Fibroblast of mammary gland (primary cell): ENCODE data around the gene CCDC80.
A peak's percentile ranks its signal among the peaks of the same experiment; 100 is the strongest.

Source experiments
- DNase-seq: peaks from one replicate; pipeline ENCODE4 v3.0.0-alpha.2; 2010; ENCODE audit warnings: low read depth
- H3K4me3 ChIP-seq: 2 replicates; pipeline ENCODE4 v1.5.1; 2011; ENCODE audit warnings: low read depth, mild to moderate bottlenecking, low read length, moderate library complexity; ENCODE audit not compliant: control insufficient read depth
- TF ChIP-seq, protein P1 (sequence below): conservative IDR thresholded peaks from 2 replicates; pipeline ENCODE4 v1.5.1; 2011; ENCODE audit warnings: low read depth, low read length, inconsistent platforms; ENCODE audit not compliant: control insufficient read depth, insufficient read depth

CCDC80 gene, protein sequence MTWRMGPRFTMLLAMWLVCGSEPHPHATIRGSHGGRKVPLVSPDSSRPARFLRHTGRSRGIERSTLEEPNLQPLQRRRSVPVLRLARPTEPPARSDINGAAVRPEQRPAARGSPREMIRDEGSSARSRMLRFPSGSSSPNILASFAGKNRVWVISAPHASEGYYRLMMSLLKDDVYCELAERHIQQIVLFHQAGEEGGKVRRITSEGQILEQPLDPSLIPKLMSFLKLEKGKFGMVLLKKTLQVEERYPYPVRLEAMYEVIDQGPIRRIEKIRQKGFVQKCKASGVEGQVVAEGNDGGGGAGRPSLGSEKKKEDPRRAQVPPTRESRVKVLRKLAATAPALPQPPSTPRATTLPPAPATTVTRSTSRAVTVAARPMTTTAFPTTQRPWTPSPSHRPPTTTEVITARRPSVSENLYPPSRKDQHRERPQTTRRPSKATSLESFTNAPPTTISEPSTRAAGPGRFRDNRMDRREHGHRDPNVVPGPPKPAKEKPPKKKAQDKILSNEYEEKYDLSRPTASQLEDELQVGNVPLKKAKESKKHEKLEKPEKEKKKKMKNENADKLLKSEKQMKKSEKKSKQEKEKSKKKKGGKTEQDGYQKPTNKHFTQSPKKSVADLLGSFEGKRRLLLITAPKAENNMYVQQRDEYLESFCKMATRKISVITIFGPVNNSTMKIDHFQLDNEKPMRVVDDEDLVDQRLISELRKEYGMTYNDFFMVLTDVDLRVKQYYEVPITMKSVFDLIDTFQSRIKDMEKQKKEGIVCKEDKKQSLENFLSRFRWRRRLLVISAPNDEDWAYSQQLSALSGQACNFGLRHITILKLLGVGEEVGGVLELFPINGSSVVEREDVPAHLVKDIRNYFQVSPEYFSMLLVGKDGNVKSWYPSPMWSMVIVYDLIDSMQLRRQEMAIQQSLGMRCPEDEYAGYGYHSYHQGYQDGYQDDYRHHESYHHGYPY

DNA sequence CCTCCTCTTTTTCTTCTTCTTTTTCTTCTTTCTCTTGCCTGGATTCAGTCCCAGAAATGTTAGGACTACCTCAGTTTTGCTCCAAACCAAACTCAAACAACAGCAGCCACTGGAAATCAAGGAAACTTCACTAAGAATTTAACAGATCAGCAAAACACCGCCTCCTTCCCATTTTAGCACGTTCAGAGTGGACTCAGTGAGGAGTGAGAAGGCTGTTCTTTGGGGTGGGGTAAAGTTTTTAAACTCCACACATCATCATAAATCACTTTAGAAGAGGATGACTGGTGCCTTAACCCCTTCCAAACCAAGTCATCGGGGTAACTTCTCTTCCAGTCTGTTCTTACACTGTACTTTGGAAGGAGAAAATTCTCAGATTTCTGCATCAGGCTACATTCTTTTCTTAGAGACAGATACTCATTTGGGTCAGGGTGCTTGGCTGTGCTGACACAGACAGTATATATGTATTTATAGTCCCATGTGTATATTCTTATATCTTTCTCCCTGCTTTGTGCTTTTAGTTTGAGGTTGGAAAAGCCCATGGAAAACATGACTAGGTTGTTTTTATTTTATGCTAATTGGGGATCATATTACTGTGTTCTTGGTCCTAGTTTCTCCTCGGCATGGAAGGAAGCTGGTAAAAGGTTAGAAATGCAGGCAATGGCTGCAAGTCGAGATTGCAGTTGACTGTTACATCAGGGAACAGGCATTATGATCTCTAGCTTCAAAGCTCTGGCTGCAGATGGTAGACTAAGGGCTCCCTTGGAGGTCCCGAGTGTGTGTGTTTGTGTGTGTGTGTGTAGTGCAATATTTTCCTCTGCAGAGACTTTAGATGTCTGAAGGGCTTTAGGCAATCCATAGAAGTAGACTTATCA, at the start of gene CCDC80:
Gene CCDC80, minus strand, starts transcription at position 214 of the 872 bp plus-strand sequence. CDS start 1,238 bp downstream, outside the sequence.
- peak; percentile 97 for DNase-seq
- TF ChIP-seq, protein P1, sequence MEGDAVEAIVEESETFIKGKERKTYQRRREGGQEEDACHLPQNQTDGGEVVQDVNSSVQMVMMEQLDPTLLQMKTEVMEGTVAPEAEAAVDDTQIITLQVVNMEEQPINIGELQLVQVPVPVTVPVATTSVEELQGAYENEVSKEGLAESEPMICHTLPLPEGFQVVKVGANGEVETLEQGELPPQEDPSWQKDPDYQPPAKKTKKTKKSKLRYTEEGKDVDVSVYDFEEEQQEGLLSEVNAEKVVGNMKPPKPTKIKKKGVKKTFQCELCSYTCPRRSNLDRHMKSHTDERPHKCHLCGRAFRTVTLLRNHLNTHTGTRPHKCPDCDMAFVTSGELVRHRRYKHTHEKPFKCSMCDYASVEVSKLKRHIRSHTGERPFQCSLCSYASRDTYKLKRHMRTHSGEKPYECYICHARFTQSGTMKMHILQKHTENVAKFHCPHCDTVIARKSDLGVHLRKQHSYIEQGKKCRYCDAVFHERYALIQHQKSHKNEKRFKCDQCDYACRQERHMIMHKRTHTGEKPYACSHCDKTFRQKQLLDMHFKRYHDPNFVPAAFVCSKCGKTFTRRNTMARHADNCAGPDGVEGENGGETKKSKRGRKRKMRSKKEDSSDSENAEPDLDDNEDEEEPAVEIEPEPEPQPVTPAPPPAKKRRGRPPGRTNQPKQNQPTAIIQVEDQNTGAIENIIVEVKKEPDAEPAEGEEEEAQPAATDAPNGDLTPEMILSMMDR: no peak
- peak within 1 kb of the TSS; percentile 86 for H3K4me3 ChIP-seq

DNA sequence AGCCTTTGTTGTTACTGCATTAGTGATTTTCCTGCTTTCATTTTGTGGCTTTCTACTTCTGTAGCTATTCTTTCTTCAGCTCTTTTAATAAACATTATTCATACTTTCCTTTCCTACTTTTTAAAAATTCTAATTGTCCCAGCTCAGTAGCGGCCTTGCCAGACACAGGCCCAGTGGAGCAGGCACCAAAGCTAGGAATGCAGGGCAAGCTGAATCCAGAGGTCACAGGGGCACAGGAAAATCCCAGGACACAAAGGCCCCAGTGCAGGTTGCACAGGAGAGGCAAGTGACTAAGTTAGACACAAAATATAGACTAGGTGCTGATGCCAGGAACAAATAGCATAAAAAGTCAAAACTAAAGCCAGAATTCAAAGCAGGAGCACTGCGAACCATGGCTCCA, 49.0 kb upstream of the CCDC80 start:
- DNase-seq: no peak
- TF ChIP-seq, protein P1: no peak
- H3K4me3 ChIP-seq: no peak overlapping the region

DNA sequence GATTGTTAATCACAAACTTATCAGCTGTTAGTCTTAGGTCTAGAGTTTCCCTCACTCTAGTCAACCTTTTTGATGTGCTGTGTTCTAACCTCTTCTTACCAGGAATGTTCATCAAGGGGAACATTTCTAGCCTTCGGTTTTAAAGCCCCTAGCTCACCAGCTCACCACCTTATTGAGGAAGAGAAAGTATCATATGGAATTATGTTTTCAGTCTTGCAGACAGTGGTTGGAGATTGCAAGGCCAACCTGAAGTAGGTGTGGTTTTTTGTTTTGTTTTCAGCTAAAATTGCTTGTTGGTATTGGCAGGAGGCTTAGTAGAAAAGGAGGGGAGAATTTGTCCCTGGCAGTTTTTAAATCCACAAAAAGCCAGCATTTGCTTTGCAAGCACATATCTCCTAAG, 48.4 kb upstream of the CCDC80 start:
- DNase-seq: no peak
- no peak overlapping the region for H3K4me3 ChIP-seq
- TF ChIP-seq, protein P1: no peak

DNA sequence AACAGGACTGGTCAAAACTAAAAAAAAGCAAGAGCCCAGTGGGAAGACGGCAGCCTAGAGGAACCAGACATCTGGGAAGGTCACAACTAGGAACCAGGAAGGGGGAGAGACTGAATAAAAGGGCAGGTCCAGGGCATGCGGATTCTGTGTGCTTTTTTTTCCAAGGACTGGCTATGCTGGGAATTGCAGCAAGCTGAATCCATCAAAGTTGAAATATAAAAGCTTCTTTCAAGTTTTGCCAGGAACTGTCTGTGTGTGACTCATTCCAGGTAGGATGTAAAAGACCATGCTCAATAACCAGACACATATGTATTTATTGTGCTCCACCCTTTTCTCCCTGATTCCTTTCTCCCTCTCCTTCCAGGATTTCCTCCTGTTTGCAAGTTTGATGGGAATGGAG, 47.9 kb upstream of the CCDC80 start:
- peak; percentile 36 for DNase-seq
- TF ChIP-seq, protein P1: no peak
- no peak overlapping the region for H3K4me3 ChIP-seq

DNA sequence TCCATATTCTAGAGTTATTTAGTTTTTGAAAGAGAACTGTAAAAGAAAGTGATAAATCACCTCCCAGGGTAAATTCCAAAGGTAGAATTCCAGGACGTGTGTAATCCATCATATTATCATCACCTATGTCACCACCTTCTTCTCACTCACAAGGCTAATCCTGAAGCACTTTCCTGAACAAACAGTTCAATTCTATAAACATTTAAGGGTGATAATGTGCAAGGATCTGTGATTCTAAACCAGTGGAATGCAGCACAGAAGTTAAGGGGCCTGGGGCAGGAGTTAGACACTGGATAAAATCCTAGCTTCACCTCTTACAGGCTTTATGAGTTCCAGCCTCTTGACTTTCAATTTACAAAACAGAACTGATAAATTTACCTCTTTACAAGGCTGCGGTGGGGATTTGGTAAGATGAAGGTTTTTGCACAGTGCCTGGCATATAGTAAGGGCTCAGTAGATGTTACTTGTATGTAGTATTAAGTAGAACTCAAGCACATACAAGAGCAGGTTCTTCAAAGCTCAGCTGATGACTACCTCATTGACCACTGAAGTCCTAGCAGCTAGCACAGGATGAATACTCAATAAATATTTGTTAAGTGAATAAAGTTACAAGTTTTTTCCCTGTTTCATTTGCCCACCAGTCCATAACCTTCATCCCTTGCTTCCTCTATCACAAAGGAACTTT, 47.3 kb upstream of the CCDC80 start:
- TF ChIP-seq, protein P1: no peak
- DNase-seq: no peak
- H3K4me3 ChIP-seq: no peak overlapping the region

DNA sequence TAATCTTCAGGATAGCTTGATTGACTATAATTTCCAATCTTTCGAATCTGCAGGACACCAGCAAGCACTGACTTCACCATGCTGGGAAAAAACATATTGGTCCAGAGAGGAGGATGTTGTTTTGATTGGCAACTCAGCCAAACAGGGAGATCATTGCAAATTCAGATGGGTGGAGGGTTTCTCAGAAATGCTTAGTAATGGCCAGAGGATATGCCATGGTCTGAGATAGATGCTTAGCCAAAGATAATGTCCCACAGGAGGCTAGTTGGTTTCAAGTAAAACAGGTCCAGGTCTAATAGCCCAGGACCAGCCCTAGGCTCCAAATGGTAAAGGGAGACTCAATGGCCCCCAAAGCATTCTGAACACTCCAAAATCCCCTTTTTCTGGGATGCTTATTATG, 46.7 kb upstream of the CCDC80 start:
- TF ChIP-seq, protein P1: no peak
- no peak overlapping the region for H3K4me3 ChIP-seq
- DNase-seq: no peak
